ENCODE measurements around the gene ESPN. TPM values are rescaled to one million over a fixed set of nuclear protein-coding genes. Genes with fewer than 3 reads are reported as not detected.

ESPN gene
- polyA plus RNA-seq, 1 donor (not counting 4 experiments of a cell fraction or from before 2014, with no cell fraction given), result 0.47 TPM

- Histone ChIP-seq H3K9ac (ENCODE audit: control insufficient read depth, extremely low read depth, insufficient read depth, low read length) (peak overlapping the region; percentile 82), H3K4me2 (ENCODE audit: control insufficient read depth, extremely low read depth, insufficient read depth, low read depth, low read length) (peak overlapping the region; percentile 98), H2AFZ (ENCODE audit: control insufficient read depth, low read length) (no peak overlapping the region), H3K36me3 (ENCODE audit: control insufficient read depth in 2 of 2, extremely low read depth in 1 of 2, insufficient read depth in 2 of 2, low read length in 2 of 2) (no peaks in the 10 kb centered on the region), H3K4me1 (ENCODE audit: control insufficient read depth, extremely low read depth, insufficient read depth, low read length) (peaks cover 22% of the 10 kb centered on the region), H3K79me2 (ENCODE audit: control insufficient read depth, insufficient read depth, low read length) (peaks cover 46% of the 10 kb centered on the region), H4K20me1 (ENCODE audit: control insufficient read depth, extremely low read depth, insufficient read depth, low read length) (peaks cover 3% of the 10 kb centered on the region), H3K27me3 (ENCODE audit: control insufficient read depth, extremely low read depth, insufficient read depth, low read length) (no peaks in the 10 kb centered on the region), H3K4me3 (ENCODE audit: control insufficient read depth in 2 of 3, extremely low read depth in 1 of 3, insufficient read depth in 2 of 3, low read depth in 1 of 3, low read length in 3 of 3) (peak overlapping the region; percentile 59 to 97 (median 86)), H3K27ac (ENCODE audit: control insufficient read depth, insufficient read depth, low read length) (peak overlapping the region; percentile 54), H3K9me1 (ENCODE audit: control insufficient read depth, extremely low read depth, insufficient read depth, low read length) (no peaks in the 10 kb centered on the region), H3K9me3 (ENCODE audit: control insufficient read depth, low read depth, low read length) (no peaks in the 10 kb centered on the region)
- FAIRE-seq (no peak), DNase-seq (ENCODE audit: low read depth, low spot score) (no peak)
- TF ChIP-seq EZH2 (IDR thresholded peaks at IDR 0.05; ENCODE audit: low read length), result no peak
- dilution Hi-C loops (cut with MboI; ENCODE audit: extremely low pct_ligation_motif_present, low sequenced_read_pairs), result no loop called here
Measured at GRCh38 chr1:6391951-6392808, 32.4 kb upstream of the ESPN start.

GRCh38 chr1:6392809-6393399 lies 31.7 kb upstream of the ESPN start:
- no peak for DNase-seq (ENCODE audit: low read depth, low spot score)
- dilution Hi-C loops (cut with MboI; ENCODE audit: extremely low pct_ligation_motif_present, low sequenced_read_pairs), result no loop called here
- peaks cover 22% of the 10 kb centered on the region for H3K4me1 ChIP-seq (ENCODE audit: control insufficient read depth, extremely low read depth, insufficient read depth, low read length)

More at GRCh38 chr1:6392809-6393399, 31.7 kb upstream of the ESPN start:
- Histone ChIP-seq H2AFZ (ENCODE audit: control insufficient read depth, low read length) (no peak overlapping the region), H3K36me3 (ENCODE audit: control insufficient read depth in 2 of 2, extremely low read depth in 1 of 2, insufficient read depth in 2 of 2, low read length in 2 of 2) (no peaks in the 10 kb centered on the region), H4K20me1 (ENCODE audit: control insufficient read depth, extremely low read depth, insufficient read depth, low read length) (peaks cover 3% of the 10 kb centered on the region), H3K27ac (ENCODE audit: control insufficient read depth, insufficient read depth, low read length) (peak overlapping the region; percentile 54), H3K9me3 (ENCODE audit: control insufficient read depth, low read depth, low read length) (no peaks in the 10 kb centered on the region), H3K27me3 (ENCODE audit: control insufficient read depth, extremely low read depth, insufficient read depth, low read length) (no peaks in the 10 kb centered on the region), H3K9me1 (ENCODE audit: control insufficient read depth, extremely low read depth, insufficient read depth, low read length) (no peaks in the 10 kb centered on the region), H3K79me2 (ENCODE audit: control insufficient read depth, insufficient read depth, low read length) (peaks cover 40% of the 10 kb centered on the region), H3K4me3 (ENCODE audit: control insufficient read depth in 2 of 3, extremely low read depth in 1 of 3, insufficient read depth in 2 of 3, low read depth in 1 of 3, low read length in 3 of 3) (peak overlapping the region; percentile 59 to 97 (median 86)), H3K9ac (ENCODE audit: control insufficient read depth, extremely low read depth, insufficient read depth, low read length) (peak overlapping the region; percentile 82), H3K4me2 (ENCODE audit: control insufficient read depth, extremely low read depth, insufficient read depth, low read depth, low read length) (peak overlapping the region; percentile 98)
- no peak for FAIRE-seq
- TF ChIP-seq EZH2 (IDR thresholded peaks at IDR 0.05; ENCODE audit: low read length) (no peak), CTCF (optimal IDR thresholded peaks at IDR 0.05 in 1 of 3, IDR thresholded peaks at IDR 0.05 in 1 of 3, conservative IDR thresholded peaks at IDR 0.05 in 1 of 3; ENCODE audit: extremely low read depth in 1 of 3, insufficient read depth in 2 of 3, low read length in 3 of 3) (no peak)
